VCaP (cell line): ENCODE results near the gene ZBTB8OS.
"Not testable (repeated sequence)": the region's sequence is repeated elsewhere in the genome, so short reads cannot be mapped to it uniquely, and the experiment has no call there.

Source experiments
- H3K27ac ChIP-seq: fragments of 450-650 bp; 2 replicates; pipeline ENCODE4 v1.5.1; 2017
- CTCF ChIP-seq: fragments of 450-650 bp; conservative IDR thresholded peaks from 2 replicates; pipeline ENCODE4 v1.5.1; 2017; ENCODE audit warnings: mild to moderate bottlenecking, moderate library complexity

ZBTB8OS gene

GRCh38 chr1:32647308-32648134, 2.8 kb downstream of the ZBTB8OS start:
- TF ChIP-seq CTCF = no peak
- no peak overlapping the region for H3K27ac ChIP-seq

- TF ChIP-seq CTCF = no peak
- H3K27ac ChIP-seq = no peak overlapping the region
Measured at GRCh38 chr1:32644426-32644825, 5.9 kb downstream of the ZBTB8OS start.

GRCh38 chr1:32642292-32642827, 8.0 kb downstream of the ZBTB8OS start:
- not testable (repeated sequence) for H3K27ac ChIP-seq

- H3K27ac ChIP-seq = no peak overlapping the region
- TF ChIP-seq CTCF = no peak
Measured at GRCh38 chr1:32639489-32640075, 10.8 kb downstream of the ZBTB8OS start.

GRCh38 chr1:32636914-32637645, 13.3 kb downstream of the ZBTB8OS start:
- H3K27ac ChIP-seq = no peak overlapping the region
- no peak for TF ChIP-seq CTCF

GRCh38 chr1:32635508-32636277, 14.7 kb downstream of the ZBTB8OS start:
- no peak overlapping the region for H3K27ac ChIP-seq
- no peak for TF ChIP-seq CTCF

- no peak for TF ChIP-seq CTCF
- no peak overlapping the region for H3K27ac ChIP-seq
Measured at GRCh38 chr1:32632829-32633228, 17.5 kb downstream of the ZBTB8OS start.

GRCh38 chr1:32630173-32630572, 20.2 kb downstream of the ZBTB8OS start:
- not testable (repeated sequence) for H3K27ac ChIP-seq
